ENCODE results near the gene CPSF7.
"Not testable (repeated sequence)": the region's sequence is repeated elsewhere in the genome, so short reads cannot be mapped to it uniquely, and the experiment has no call there.

CPSF7 gene

GRCh38 chr11:61437496-61437895, 7.7 kb upstream of the CPSF7 start:
- no peak for DNase-seq

DNA sequence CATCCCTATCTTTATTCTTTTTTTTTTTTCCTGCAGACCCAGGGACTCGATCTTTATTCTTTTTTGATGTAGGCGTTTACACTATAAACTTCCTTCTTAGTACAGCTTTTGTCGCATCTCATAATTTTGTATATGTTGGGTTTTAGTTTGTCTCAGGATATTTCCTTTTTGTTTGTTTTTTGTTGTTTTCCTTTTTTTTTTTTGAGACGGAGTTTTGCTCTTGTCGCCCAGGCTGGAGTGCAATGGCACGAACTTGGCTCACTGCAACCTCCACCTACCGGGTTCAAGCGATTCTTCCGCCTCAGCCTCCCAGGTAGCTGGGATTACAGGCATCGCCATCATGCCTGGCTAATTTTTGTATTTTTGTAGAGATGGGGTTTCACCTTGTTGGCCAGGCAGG, 1.1 kb upstream of the CPSF7 start:
- not testable (repeated sequence) for DNase-seq

DNA sequence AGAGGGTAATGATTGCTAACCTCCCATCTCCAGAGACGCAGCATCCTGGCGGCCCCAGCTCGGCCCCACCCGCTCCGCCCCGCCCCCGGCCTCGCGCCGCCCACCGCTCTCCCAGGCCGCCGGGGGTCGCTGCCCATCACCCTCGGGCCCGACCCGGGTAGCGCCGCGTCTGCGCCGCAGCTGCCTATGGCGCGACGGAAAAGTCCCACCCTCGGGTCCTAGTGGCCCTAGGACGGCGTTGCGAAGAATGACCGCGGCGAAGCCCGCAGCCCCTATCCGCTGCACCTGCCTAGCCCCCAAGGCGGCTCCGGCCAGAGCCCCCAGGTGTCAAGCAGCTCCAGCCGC, 457 bp downstream of the CPSF7 start:
- peak; percentile 66 for DNase-seq

DNA sequence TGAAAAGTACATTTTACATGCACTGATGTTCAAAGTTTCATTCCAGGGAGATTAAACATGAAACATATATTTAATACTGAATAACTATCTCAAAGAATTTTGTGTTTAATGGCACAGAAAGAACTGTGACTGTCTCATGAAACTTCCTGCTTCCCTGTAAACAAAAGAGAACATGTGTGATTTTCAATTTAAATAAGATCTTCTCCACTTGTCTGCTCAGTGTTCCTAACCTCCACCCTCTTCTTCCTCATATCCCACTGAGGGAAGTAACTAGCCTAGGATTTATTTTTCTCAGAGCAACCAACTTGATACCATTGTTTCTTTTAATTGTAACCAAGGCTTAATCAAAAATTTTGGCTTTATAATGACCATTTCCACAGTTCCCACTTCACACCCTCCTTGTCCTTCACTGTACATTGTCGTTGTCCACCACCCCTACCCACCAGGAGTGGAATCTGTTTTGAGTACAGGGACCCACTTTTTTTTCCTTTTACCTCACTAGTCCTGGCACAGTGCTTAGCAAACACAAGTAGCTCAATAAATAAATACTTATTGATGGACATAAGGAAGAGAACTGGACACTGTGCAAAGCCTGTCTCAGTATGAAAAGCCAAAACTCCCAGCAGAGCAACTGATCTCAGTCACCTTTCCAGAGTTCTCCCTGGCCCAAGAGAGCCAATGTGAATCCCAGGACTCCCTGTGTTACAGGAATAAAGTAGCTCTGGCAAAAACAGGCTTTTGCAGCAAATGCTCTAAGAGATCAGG, 4.2 kb downstream of the CPSF7 start:
- DNase-seq: no peak

DNA sequence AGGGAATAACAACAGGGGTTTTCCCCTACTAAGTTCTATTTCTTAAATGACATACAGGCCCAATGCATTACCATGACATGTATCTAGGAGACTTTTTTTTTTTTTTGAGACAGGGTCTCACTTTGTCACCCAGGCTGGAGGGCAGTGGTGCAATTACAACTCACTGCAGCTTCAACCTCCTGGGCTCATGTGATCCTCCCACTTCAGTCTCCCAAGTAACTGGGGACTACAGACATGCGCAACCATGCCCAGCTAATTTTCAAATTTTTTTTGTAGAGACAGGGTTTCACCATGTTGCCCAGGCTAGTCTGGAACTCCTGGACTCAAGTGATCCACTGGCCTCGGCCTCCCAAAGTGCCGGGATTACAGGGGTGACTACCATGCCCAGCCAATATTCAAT, 7.5 kb downstream of the CPSF7 start:
- no peak for DNase-seq

DNA sequence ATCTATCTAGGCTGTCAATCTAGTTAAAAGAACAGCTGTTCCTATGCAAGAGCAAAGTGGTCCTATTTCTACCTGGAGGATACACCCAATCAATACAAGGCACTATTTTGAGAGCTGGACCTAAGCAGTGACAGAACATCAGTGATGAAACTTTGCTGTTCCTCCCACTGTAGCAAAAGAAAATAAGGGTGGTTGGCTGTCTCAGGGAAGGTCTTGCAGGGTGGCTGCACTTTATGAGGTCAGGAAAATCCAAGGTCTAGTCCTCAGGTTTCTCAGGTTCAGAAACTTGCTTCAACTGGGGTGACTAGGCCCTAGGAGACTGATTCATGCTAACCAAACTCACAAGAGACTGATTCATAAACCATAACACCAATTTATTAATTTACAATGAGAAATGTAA, 11.6 kb downstream of the CPSF7 start:
- no peak for DNase-seq

- no peak for DNase-seq
These were observed 12.1 kb downstream of the CPSF7 start for GRCh38 chr11:61417670-61418069.

- no peak for DNase-seq
These were observed 12.8 kb downstream of the CPSF7 start for GRCh38 chr11:61416941-61417340.

GRCh38 chr11:61415381-61415780, 14.4 kb downstream of the CPSF7 start:
- no peak for DNase-seq

- no peak for DNase-seq
These were observed 15.2 kb downstream of the CPSF7 start for GRCh38 chr11:61414547-61414946.

DNA sequence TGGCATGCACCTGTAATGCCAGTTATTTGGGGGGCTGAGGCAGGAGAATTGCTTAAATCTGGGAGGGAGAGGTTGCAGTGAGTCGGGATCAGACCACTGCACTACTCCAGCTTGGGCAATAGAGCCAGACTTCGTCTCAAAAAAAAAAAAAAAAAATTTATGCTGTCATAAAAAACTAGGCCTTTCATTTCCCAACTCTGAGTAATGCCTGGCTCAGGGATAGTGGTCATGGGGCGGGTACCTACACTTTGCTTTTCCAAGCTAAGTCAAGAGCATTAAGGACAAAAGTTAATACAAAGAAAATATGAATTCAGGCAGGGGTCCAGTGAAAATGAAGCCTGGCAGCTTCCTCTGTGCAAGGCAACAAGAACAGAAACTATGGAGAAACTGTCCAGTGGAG, 16.3 kb downstream of the CPSF7 start:
- DNase-seq: no peak

- no peak for DNase-seq
These were observed 18.2 kb downstream of the CPSF7 start for GRCh38 chr11:61411589-61411988.

DNA sequence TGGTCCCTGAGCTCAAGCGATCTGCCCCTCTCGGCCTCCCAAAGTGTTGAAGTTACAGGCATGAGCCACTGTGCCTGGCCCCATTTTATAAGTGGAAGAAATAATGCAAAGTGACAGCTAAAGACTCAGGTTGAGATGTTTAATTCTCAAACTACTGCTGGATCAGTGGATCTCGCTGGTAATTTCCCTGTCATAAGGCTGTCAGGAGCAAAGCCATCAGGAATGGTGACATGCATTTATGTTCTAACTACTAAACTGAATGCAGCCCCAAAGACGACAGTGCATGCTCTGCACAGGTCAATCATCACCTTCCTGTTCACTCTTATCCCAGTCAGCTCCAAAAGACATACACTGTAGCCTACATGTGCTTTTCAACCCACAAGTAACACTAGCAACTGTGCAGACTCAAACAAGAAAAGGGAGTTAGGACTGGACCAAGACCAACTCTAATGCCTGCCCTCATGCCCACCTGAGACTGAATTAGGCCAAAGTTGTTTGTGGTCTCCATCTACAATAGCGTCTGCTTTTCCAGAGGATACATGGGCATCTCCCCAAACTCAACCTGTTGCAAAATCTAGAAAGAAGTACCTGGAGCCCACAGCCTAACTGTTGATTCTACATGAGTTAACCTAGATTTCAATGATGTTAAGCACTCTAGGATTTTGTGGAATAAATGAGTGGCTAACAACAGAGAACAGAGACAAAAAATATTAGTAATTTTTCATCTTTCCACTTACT, 22.6 kb downstream of the CPSF7 start:
- DNase-seq: no peak

DNA sequence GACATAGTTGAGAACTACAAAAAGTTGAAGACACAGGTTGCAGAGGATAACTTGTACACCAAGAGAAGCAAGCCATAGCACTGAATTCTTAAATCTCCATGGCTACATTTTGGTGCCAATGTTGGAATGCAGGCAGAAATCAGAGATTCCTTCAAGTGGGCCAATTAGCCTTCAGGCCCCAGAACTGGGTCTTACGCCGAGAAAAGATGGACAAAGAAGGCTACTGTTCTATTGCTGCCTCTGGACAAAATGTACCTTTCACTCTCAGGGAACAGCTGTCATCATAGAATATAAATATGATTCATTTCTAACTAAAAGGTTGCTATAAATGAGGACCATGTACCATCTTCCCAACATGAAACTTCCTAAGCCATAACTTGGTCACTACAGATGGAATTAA, 23.7 kb downstream of the CPSF7 start:
- no peak for DNase-seq

- no peak for DNase-seq
These were observed 25.1 kb downstream of the CPSF7 start for GRCh38 chr11:61404641-61405040.

- no peak for DNase-seq
These were observed 25.7 kb downstream of the CPSF7 start for GRCh38 chr11:61404103-61404502.

DNA sequence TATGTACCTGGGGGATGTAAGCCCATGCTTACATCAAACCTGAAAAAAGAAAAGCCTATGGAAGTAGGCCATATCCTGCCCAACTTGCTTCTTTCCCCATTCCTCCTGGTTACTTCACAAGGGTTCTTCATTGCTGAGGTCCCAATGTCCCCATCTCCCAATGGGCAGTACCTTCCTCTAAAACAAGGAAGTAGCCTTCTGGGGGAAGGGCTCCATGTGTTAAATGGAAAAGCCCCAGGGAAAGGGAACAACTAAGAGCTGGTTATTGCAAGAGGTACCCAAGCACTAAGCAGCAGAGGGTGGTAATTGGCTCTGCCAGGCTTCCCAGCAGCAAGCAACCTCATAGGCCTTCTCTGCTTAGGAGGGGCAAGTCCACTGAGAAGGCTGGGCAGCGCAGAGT, 26.1 kb downstream of the CPSF7 start:
- no peak for DNase-seq

- no peak for DNase-seq
These were observed 28.2 kb downstream of the CPSF7 start for GRCh38 chr11:61401573-61401972.

- DNase-seq: no peak
These were observed 28.6 kb downstream of the CPSF7 start for GRCh38 chr11:61401173-61401572.

DNA sequence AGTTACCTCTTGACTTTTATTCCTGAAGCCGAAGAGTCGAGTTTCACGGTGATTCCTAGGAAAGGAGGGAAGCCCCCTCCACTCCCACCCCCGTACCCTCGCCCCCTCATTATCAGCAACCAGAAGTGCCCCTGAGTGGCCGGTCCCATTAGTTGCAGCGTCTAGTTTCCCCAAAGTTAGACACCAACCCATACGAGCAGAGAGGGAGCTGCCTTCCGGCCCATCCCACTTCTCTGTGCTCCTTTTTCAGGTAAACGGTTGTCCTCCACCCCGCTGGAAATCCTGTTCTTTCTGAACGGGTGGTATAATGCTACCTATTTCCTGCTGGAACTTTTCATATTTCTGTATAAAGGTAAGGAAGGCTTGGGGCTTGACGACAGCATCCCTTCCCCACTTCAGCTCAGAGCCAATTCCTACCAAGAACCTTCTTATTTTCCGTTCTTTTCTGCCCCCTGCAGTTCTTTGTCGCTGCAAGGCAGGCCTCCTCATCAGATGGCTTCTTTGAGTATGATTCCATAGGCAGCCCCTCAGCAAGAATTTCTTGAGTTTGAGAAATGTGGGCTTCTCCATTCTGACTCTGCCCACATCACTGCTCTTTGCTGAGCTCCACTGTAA, 36.7 kb downstream of the CPSF7 start:
- DNase-seq: peak; percentile 11

DNA sequence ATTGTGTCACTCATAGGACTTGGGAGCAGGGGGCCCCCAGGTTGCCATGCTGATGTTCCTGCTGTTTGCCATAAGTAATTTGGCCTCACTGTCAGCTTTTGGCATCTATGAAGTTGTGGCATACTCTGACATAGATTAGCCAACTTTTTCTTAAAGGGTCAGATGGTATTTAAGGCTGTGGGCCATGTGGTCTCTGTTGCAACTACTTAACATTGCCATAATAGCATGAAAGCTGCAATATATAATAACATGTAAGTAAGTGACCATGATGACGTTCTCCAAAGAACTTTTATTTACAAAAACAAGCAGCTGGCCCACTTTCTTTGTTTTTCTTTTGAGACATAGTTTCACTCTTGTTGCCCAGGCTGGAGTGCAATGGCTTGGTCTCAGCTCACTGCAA, 39.6 kb downstream of the CPSF7 start:
- no peak for DNase-seq

DNA sequence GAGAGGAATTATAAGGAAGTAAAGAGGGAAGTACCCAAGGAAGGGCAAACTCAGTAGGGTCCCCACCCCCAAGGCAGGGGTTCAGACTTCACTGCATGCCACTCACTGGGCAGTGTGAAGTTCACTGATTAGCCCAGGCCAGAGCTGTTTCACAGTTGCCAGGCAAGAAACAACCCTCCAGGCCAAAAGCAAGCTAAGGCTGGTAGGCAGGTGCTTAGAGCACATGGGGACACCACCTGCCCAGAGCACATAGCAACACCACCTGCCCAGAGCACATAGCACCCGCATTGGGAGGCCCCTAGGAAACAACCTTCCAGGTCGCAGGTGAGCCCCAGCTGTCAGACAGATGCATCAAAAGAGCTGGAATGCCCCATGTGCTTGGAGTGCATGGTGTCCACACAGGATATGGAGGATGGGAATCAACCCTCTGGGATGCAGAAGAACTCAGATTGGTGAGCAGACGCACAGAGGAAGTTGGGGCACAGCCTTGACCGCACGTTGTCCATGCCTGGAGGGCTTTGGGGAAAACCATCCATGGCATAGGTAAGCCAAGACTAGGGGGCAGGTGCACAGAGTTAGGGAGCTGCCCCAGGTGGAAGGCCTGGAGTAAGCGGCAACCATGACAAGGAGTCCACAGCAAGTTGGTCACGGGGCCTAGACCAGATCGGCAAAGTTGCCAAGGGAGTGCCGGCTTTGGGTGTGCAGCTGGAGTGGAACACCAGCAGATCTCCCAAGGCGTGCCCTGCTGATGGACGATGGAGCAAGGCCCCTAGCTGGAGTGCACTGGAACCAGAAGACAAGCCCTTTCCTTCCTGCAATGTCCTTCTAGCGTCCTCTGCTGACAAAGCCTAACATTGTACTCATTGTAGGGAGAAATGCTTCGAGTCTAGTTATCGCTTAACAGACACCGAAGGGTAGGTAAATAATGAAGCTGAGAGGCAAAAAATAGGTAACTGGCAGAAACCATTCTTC, 45.2 kb downstream of the CPSF7 start:
- DNase-seq: no peak

DNA sequence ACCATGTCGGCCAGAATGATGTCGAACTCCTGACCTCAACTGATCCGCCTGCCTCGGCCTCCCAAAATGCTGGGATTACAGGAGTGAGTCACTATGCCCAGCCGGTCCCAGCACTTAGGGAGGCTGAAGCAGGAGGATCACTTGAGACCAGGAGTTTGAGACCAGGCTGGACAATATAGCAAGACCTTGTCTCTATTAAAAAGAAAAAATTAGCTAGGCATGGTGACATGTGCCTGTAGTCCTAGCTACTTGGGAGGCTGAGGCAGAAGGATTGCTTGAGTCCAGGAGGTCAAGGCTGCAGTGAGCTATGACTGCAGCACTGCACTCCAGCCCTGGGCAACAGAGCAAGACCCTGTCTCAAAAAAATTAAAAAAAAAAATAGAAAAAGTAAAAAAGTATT, 45.9 kb downstream of the CPSF7 start:
- DNase-seq: not testable (repeated sequence)
